Right lobe of liver (tissue), 4 donors: ENCODE measurements around the gene RFTN2.

Experiments used
- CTCF ChIP-seq, 4 donors: fragments of 200-600 bp in 3 of 4; fragments of 450-650 bp in 1 of 4; IDR thresholded peaks; one replicate each; pipeline versions ENCODE4 v1.5.1 to v1.8.0; 2016 to 2022; ENCODE audit warnings: antibody characterized with exemption in 4 of 4, mild to moderate bottlenecking in 2 of 4
- POLR2A ChIP-seq: fragments of 450-650 bp; IDR thresholded peaks from one replicate; pipeline ENCODE4 v1.6.1; 2017; ENCODE audit warnings: antibody characterized with exemption, mild to moderate bottlenecking
- donor health status: DM: no; HTN: no; CAD: no.
- donor health status: DM: no; HTN: no; CAD: no.
- donor health status: DM: no; HTN: yes; CAD: no.

GRCh38 chr2:197604117-197604860 lies 71.1 kb downstream of the RFTN2 start:
- TF ChIP-seq CTCF (IDR thresholded peaks at IDR 0.05) (no peak), POLR2A (no peak)
